ENCODE measurements around the gene SLMAP.

SLMAP gene

GRCh38 chr3:57968501-57968900 is 212.4 kb downstream of the SLMAP start:
- DNase-seq: no peak

- DNase-seq: no peak
Measured at GRCh38 chr3:57971975-57972374, 215.9 kb downstream of the SLMAP start.

- DNase-seq: no peak
Measured at GRCh38 chr3:57972531-57973111, 216.5 kb downstream of the SLMAP start.

- DNase-seq: no peak
Measured at GRCh38 chr3:57973715-57974477, 217.8 kb downstream of the SLMAP start.

- DNase-seq: no peak
Measured at GRCh38 chr3:57974796-57975388, 218.8 kb downstream of the SLMAP start.

GRCh38 chr3:57977818-57978235 is 221.7 kb downstream of the SLMAP start:
- DNase-seq: no peak

GRCh38 chr3:57978316-57978715 is 222.2 kb downstream of the SLMAP start:
- DNase-seq: no peak

Measured in activated CD4-positive, alpha-beta T cell treated with anti-CD3 and anti-CD28 coated beads, Interleukin-2, amount 50 U/mL, for 16 hours (primary cell).